GM10248 (cell line): ENCODE results near the gene RAB7B.

Source experiments
- CTCF ChIA-PET: fragments of 300-600 bp; sonication (Branson Sonifier 250); formaldehyde crosslinking; extraction: SDS; loops from one replicate; lab custom pipeline; 2021; ENCODE audit warnings: antibody characterized with exemption; lab: Yijun Ruan, JAX
- POLR2A ChIA-PET: fragments of 350-650 bp; sonication (Branson Sonifier 250); formaldehyde crosslinking; extraction: SDS; loops from one replicate; lab custom pipeline; 2020; ENCODE audit warnings: antibody characterized with exemption; lab: Yijun Ruan, JAX
- DNase-seq: peaks from one replicate; pipeline ENCODE4 v3.0.0; 2012; ENCODE audit errors: extremely low spot score
- TF ChIP-seq, protein P1 (sequence below): IDR thresholded peaks from 2 replicates; pipeline ENCODE4 v1.5.1; 2012; ENCODE audit warnings: mild to moderate bottlenecking, low read depth; ENCODE audit errors: extremely low read depth, missing control alignments, control extremely low read depth

RAB7B gene

GRCh38 chr1:206023695-206024094, 20.5 kb upstream of the RAB7B start, which contains the start of gene CTSE:
Gene CTSE, minus strand, starts transcription at chr1:206023895. Its CDS starts 104 bp downstream, at chr1:206023791.
- ChIA-PET CTCF (interaction anchor here (1.1 to 4.7 kb wide), 5 partner anchors 9 to 83 kb away, joined by 3 to 22 read pairs (median 4); no protein-coding TSS in a partner anchor), POLR2A (no interaction called here)
- TF ChIP-seq, protein P1, sequence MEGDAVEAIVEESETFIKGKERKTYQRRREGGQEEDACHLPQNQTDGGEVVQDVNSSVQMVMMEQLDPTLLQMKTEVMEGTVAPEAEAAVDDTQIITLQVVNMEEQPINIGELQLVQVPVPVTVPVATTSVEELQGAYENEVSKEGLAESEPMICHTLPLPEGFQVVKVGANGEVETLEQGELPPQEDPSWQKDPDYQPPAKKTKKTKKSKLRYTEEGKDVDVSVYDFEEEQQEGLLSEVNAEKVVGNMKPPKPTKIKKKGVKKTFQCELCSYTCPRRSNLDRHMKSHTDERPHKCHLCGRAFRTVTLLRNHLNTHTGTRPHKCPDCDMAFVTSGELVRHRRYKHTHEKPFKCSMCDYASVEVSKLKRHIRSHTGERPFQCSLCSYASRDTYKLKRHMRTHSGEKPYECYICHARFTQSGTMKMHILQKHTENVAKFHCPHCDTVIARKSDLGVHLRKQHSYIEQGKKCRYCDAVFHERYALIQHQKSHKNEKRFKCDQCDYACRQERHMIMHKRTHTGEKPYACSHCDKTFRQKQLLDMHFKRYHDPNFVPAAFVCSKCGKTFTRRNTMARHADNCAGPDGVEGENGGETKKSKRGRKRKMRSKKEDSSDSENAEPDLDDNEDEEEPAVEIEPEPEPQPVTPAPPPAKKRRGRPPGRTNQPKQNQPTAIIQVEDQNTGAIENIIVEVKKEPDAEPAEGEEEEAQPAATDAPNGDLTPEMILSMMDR, result no peak
- no peak for DNase-seq

DNA sequence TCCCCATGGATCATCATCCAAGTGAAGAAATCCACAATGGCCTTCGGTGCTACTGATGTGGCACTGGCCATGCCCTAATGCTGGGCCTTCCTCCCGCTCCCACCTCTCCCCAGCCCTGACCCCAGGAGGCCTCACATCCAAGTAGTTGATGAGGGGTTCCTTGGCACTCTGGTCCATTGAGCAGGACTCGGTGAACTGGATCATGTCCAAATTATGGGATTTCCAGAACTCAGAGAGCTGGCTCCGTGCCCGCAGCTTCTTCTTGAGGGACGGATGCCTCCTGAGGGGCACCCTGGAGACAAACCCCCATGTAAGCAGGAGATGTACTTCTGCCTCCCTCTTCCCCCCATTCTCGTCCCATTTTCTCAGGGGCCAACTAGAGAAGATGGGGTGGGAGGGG, 19.6 kb upstream of the RAB7B start:
- DNase-seq, result no peak
- POLR2A ChIA-PET, result no interaction called here
- TF ChIP-seq, protein P1, result no peak
- CTCF ChIA-PET, result interaction anchor here (1.1 to 4.7 kb wide), 5 partner anchors 8 to 83 kb away, joined by 3 to 22 read pairs (median 6); no protein-coding TSS in a partner anchor

DNA sequence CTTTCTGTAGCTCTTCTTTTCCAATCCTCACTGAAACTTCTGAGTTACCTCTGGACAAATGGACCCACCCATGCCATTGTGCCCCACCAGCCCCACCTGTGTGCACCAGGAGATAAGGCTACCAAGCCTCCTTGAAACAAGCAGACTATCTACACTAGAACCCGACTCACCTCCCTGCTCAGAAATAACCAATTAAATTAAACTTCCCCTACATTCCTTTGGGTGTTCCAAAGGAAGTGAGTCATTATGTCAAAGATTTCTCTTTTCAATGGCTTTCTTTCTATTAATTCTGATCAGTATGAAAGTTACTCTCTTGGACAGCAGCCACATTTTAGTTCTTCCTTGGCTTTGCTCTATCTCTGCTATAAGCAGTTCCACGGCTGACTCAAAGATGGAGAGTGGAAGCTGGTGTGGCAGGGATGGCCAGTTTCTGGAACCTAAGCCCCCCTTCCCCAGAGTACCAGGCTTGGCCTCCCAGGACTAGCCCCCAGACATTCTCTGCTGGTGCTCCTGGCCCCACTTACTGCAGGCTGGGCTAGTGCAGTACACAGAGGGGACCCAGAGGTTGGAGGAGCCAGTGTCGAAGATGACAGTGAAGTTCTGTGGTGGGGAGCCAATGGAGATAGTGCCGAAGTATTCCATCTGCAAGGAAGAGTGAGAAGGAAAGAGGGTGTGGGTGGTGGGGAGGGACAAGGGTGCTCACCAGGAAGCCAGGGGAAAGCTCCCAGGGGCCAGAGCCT, 18.6 kb upstream of the RAB7B start:
- TF ChIP-seq, protein P1, result no peak
- POLR2A ChIA-PET, result no interaction called here
- CTCF ChIA-PET, result interaction anchor here (1.2 to 2.4 kb wide), 3 partner anchors 9 to 37 kb away, joined by 3 to 11 read pairs (median 4); no protein-coding TSS in a partner anchor
- no peak for DNase-seq

DNA sequence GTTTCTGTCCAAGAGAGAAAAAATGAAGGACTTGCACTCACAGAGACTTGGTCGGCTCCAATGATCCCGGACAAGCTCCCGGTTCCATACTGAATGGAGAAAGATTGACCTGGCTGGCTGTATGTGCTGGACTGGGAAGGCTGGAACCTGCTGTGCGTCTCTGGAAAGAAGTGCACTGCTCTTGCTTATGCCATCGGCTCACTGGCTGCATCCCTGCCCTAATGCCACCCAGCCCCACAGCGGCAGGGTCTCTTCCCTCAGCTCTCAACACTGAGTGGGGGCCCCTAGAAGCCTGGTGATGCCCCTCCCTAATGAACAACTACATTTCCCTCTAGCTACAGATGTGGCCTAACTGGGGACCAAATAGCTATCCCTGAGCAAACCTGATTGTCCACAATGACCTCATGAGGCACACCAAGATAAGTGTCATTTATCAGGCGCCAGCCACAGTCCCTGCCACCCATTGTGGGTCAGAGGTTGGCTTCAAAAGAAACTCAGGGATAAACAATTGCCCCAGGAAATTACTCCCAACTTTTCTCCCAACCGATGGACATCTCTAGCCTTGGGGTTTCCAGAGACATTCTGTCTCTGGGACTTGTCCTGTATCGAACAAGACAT, 17.9 kb upstream of the RAB7B start:
- POLR2A ChIA-PET, result no interaction called here
- DNase-seq, result no peak
- TF ChIP-seq, protein P1, result no peak
- CTCF ChIA-PET, result interaction anchor here (1.2 to 2.4 kb wide), 3 partner anchors 10 to 37 kb away, joined by 3 to 11 read pairs (median 4); no protein-coding TSS in a partner anchor

DNA sequence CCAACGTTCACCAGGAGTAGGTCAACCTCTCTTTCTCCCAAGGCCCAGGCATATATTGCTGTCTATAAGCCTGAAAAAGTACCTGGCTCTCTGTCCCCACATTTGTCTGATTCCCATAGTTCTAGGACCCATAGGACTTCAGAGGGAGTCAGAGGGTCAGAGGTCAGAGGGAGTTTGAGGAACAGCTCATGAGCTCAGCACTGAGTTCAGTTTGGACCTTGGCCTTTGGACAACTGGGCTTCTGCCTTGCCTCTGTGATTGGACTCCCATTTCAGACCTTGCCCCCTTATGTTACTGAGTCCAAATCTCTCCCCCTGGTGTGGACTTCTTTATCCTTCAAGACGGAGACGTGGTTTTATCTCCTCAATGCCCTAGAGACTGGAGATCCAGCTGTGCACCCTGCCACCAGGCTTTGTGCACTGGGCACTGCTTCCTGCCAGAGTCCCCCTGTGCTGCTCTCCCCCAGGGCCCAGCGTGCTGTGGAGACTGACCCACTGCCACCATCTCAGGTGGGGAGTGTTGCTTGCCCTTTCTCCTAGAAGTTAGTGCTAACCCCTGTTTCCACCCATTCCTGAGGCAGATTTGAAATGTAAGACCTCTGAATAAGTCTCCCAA, 17.3 kb upstream of the RAB7B start:
- CTCF ChIA-PET, result interaction anchor here (1.2 to 2.4 kb wide), 3 partner anchors 10 to 36 kb away, joined by 3 to 11 read pairs (median 4); no protein-coding TSS in a partner anchor
- POLR2A ChIA-PET, result no interaction called here
- TF ChIP-seq, protein P1, result no peak
- DNase-seq, result no peak

- ChIA-PET POLR2A (no interaction called here), CTCF (interaction anchor here (1.3 to 1.5 kb wide), 4 partner anchors 9 to 64 kb away, joined by 3 to 8 read pairs (median 4); partner anchors contain the start of gene CTSE)
- TF ChIP-seq, protein P1, result no peak
- DNase-seq, result no peak
These were observed 11.9 kb upstream of the RAB7B start for GRCh38 chr1:206015071-206015470.
